Central memory CD4-positive, alpha-beta T cell (primary cell): ENCODE measurements around the gene POC5.
"Not testable (repeated sequence)": the region's sequence is repeated elsewhere in the genome, so short reads cannot be mapped to it uniquely, and the experiment has no call there.

Source experiments
- DNase-seq: peaks from one replicate; pipeline ENCODE4 v3.0.0; 2022
- total RNA-seq, 3 experiments: gene quantifications; one replicate each; lab custom pipeline; 2026; lab: John Stamatoyannopoulos, UW

The POC5 gene
- total RNA-seq = 20.5 to 34.7 (median 27.6) reads per million in 3 experiments

- peak; percentile 98 for DNase-seq
Observed at GRCh38 chr5:75717082-75717922, at the start of gene POC5. POC5 (minus strand) TSS chr5:75717437; CDS start chr5:75712937, 4,500 bp downstream.

GRCh38 chr5:75758116-75758515 is 40.9 kb upstream of the POC5 start:
- no peak for DNase-seq

GRCh38 chr5:75756981-75757380 is 39.7 kb upstream of the POC5 start:
- no peak for DNase-seq

- no peak for DNase-seq
Observed at GRCh38 chr5:75756211-75756610, 39.0 kb upstream of the POC5 start.

GRCh38 chr5:75753182-75753581 is 35.9 kb upstream of the POC5 start:
- DNase-seq = no peak

GRCh38 chr5:75744355-75744754 is 27.1 kb upstream of the POC5 start:
- DNase-seq = no peak

GRCh38 chr5:75736273-75736672 is 19.0 kb upstream of the POC5 start:
- DNase-seq = no peak

- peak; percentile 2 for DNase-seq
Observed at GRCh38 chr5:75734913-75735789, 17.9 kb upstream of the POC5 start.

GRCh38 chr5:75733767-75734166 is 16.5 kb upstream of the POC5 start:
- no peak for DNase-seq

- not testable (repeated sequence) for DNase-seq
Observed at GRCh38 chr5:75731515-75731914, 14.3 kb upstream of the POC5 start.

- DNase-seq = no peak
Observed at GRCh38 chr5:75729321-75729720, 12.1 kb upstream of the POC5 start.

- no peak for DNase-seq
Observed at GRCh38 chr5:75727931-75728330, 10.7 kb upstream of the POC5 start.

- not testable (repeated sequence) for DNase-seq
Observed at GRCh38 chr5:75726224-75726623, 9.0 kb upstream of the POC5 start.

- DNase-seq = no peak
Observed at GRCh38 chr5:75723378-75723777, 6.1 kb upstream of the POC5 start.

- DNase-seq = no peak
Observed at GRCh38 chr5:75721573-75721972, 4.3 kb upstream of the POC5 start.

- no peak for DNase-seq
Observed at GRCh38 chr5:75720882-75721281, 3.6 kb upstream of the POC5 start.

- DNase-seq = no peak
Observed at GRCh38 chr5:75716715-75717081, 539 bp downstream of the POC5 start.

- no peak for DNase-seq
Observed at GRCh38 chr5:75712091-75712490, 5.1 kb downstream of the POC5 start.

GRCh38 chr5:75711151-75711550 is 6.1 kb downstream of the POC5 start:
- no peak for DNase-seq

- DNase-seq = no peak
Observed at GRCh38 chr5:75710637-75711036, 6.6 kb downstream of the POC5 start.

- no peak for DNase-seq
Observed at GRCh38 chr5:75707911-75708509, 9.2 kb downstream of the POC5 start.

- no peak for DNase-seq
Observed at GRCh38 chr5:75706775-75707174, 10.5 kb downstream of the POC5 start.

GRCh38 chr5:75706016-75706415 is 11.2 kb downstream of the POC5 start:
- no peak for DNase-seq
